Right hindlimb (tissue), 1 donor: Measurements from ENCODE around the gene BRINP1.
"Not testable (repeated sequence)": the region's sequence is repeated elsewhere in the genome, so short reads cannot be mapped to it uniquely, and the experiment has no call there.

Source experiments
- DNase-seq: peaks from one replicate; pipeline ENCODE4 v3.0.0-alpha.2; 2018

BRINP1 gene

DNA sequence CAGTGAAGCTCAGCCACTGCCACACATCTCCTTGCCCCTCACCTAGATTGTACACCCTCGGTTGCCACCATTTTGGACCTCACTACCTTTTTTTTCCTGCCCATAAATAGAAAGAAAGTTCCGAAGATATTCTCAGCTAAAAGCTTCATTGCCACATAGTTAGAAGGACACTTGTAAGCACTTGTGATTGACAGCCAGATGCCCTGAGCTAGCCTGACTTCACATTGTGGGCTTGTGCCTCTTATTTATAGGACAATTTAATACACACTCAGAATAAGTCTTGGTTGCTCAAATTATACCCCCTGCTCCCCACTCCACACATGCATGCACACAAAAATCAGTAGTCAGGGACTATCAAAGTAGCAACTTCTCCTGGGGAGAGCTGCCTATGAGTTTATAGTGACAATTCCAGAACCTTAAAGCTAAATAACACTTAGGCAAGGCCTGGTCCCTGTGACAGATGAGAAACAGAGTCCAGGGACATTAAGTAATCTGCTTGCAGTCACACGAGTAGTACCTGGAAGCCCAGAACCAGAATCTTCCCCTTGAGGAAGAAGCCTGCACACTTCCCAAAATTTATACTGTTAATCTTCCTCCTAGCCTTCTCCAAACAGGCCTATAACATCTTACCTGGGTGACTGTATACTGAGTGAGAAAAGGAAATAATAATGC lies 184.8 kb downstream of the BRINP1 start:
- no peak for DNase-seq

DNA sequence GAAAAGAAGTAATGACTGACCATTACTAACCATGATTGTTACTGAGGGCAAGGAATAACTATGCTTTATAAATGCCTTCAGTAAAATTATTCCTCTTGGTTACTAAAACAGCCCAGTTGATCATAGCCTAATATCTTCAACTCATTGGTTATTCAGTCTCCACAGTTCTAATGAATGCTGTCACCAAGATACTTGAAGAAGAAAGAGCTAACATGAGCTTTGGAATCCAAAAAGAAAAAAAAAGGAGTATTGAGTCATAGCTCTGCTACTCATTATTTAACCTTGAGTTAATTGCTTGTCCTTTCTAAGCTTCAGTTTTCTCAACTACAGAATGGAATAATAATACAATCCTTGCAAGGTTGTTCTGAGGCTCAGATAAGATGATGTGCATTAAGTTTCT lies 187.7 kb downstream of the BRINP1 start:
- DNase-seq: no peak

DNA sequence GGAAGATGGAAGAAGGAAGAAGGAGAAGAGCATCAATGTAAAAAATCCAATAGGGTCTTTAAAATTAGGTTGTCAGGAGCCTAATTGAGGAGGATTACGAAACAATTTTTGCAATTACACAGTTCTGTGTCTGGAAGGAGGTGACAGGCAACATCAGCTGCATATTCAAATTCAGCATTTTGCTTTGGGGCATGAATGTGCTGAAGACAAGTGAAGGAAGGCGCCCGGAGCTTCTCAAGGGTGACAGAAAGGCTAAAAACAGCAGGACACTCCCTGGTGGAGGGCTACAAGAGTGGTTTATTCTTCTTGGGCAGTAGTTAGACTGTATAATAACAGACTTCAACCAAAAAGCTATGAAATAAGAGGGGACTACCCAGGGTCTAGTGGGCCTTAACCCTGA lies 188.3 kb downstream of the BRINP1 start:
- DNase-seq: no peak

DNA sequence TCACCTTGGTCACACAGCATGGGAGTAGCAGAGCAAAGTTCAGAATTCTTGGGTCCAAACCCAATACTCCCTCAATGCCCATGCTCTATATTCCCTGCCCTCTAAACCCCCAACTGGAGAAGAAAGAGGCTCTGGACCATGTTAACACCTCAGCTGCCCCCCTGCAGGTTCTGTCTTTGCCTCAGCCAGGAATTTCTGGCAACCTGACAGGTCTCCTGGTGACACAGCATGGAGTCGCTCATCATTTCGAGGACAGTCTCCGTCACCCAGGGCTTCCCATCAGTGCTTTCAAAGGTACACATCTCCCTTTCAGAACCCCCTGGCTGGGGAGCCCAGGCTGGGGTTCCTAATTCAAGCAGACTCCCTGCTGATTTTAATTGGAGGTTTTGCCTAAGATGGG lies 189.5 kb downstream of the BRINP1 start:
- DNase-seq: no peak

DNA sequence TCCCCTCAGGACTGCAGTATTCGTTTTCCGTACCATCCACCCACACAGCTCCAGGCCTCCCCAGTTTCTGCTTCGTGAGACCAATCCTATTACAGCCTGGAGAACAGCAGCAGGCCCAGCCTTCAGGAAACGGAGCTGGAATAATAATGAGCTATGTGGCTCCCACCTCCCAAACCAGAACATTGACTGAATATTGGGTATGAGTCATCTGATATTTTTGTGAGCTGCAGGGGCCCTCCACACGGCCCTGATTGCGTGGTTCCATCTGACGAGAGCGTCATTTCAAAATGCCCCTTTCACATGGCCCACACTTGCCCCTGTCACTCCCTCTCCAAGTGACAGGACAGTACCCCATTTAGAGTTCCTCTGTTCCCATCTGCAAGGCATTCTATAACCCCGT lies 192.0 kb downstream of the BRINP1 start:
- no peak for DNase-seq

DNA sequence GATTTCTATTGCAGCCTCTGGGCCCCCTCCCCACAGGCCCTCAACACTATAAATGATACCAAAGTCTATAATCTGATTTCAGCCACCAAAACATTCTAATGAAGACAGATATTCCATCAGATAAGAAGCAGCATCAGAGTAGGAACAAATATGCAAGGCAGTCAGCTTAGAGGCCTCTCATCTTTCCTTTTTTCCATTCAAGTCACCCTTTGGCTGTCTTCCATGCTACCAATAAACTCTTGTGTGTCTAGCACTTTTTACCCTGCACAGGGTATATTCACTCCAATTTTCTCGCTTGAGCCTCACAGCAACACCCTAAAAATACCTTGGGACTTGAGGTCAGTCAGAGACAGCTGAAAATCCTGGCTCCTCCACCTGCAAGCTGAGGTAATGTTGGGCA lies 193.7 kb downstream of the BRINP1 start:
- DNase-seq: no peak

DNA sequence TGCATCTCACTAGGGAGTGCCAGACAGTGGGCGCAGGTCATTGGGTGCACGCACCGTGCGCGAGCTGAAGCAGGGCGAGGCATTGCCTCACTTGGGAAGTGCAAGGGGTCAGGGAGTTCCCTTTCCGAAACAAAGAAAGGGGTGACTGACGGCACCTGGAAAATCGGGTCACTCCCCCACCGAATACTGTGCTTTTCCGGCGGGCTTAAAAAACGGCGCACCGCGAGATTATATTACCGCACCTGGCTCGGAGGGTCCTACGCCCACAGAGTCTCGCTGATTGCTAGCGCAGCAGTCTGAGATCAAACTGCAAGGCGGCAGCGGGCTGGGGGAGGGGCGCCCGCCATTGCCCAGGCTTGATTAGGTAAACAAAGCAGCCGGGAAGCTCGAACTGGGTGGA lies 200.0 kb downstream of the BRINP1 start:
- not testable (repeated sequence) for DNase-seq

DNA sequence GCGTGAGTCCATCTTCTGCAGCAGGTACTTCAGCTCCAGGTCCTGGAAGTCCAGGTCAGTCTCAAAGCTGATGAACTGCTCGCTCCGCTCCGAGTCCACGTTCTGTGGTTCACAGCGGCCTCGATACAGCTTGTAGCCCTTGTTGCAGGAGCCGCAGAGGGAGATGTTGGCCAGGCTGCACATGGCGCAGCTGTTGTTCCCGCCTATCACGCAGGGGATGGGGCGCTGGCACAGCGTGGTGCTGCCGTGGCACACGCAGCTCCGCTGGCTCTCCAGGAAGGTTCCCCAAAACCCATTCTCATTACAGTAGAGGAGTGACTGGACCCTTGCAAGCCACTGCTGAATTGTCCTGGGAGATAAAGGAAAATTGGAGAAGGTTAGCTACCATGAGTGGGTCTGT lies 201.4 kb downstream of the BRINP1 start:
- DNase-seq: no peak

DNA sequence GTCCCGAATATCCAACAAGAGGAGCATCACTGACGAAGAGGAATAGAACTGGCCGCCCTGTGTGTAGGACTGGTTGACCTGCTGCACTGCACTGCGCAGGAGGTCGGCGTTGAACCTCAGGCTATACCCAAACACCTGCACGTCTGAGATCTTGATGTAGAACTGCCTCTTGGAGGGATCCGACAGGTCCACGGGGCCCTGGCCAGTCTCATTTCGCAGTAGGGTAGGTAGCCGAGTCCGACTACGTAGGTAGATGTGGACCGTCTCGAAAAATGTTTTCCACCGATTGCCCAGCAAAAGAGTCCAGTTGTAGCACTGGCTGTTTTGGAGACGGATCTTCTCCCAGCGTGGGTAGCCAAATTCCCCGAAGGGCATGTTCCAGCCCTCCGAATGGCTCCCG lies 202.0 kb downstream of the BRINP1 start:
- DNase-seq: no peak

DNA sequence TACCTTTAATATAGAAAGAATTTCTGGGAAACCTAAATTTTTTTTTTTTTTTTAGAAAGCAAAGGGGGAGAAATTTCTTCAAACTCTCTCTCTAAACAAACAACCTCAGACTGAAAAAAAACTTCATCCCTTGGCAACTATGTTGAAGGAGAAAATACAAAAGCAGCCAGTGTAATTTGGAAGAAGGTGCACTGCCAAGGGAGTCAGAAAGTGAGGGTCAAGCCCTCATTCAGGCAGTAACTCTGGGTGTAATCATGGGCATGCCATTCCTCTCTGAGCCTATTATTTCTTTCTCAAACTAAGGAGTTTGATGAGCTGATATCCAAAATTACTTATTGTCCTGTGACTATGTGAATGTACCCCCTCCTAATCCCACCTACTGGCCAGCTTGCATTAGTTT lies 203.1 kb downstream of the BRINP1 start:
- no peak for DNase-seq

DNA sequence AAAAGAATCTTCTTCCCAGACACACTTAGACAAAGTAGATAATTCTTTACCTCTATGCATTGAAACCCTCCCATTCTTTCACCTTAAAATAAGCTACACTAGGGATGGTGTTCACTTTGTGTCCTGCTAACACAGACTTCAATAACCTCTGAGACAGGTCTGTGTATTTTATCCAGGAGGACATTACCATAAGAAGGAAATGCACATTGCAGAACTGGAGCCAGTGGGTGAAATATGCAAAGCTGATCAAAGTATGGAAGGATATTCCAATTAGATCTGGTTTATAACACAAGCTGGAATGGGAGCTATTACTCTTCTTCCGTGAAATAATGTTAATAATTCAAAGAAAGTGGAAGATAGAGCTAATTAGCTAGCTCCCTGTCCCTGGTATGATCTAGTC lies 204.1 kb downstream of the BRINP1 start:
- no peak for DNase-seq

DNA sequence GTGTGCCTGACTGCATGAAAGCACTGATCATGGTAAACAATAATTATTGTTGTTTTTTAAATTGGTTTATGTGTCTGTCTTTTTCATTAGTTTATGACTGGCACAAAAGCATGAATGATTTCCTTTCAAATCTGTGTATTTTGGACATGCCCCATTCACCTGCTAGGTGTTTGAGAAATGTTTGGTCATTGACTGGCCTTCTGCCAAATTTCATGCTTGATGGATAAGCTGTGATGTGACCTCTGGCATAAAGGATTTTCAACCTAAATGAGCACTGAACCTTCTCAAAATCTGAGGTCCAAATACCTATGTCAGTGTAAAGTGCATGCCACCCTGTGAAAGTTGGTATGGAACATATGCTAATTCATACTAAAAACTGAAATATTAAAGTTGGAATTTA lies 204.5 kb downstream of the BRINP1 start:
- no peak for DNase-seq

DNA sequence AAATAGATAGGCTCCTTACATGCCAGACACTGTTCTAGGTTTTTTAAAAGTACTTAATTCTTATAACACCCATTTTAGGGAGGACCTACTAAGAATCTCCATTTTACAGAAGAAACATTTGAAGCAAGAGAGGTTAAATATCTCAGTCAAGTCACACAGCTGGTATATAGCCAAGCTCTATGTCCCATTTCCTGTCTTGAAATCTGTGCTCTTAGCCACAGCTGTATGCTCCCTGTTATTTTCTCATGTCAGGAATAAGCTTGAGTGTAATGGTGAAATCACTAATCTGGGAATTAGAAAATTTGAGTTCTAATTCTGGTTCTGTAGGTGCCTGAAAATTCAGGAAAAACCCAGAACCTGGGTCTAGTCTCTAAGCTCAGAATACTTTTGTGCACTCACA lies 208.7 kb downstream of the BRINP1 start:
- DNase-seq: no peak

DNA sequence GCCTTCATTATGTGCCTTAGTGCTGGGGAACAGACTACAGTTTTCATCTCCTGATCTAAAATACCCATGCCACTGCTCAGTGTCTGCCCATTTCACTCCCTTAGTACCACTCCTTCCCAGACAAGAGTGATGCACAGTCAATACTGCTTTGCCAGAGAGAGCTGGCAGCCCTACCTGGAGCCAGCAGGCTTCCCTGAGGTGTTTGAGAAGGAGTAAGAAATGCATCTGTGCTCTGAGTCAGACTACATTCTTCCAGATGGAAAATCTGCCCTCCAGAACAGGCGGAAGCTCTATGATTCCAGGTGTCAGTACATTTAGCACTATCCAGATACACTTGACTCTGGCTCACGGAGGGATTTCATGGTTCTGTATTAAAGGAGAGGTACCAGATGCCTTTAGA lies 209.8 kb downstream of the BRINP1 start:
- DNase-seq: no peak

DNA sequence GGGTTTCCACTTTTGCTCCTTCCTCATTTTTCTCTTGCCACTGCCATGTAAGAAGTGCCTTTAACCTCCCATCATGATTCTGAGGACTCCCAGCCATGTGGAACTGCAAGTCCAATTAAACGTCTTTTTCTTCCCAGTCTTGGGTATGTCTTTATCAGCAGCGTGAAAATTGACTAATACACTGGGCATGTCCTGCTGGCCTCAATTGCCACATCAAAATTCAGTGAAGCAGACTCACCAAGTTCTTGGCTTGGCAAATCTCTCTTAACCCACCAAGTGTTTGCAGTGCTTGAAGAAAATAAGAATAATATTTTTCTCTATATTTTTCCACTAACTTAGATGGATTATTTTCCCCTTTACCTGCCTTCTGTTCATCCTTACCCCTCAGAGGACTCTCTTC lies 212.0 kb downstream of the BRINP1 start:
- DNase-seq: no peak

DNA sequence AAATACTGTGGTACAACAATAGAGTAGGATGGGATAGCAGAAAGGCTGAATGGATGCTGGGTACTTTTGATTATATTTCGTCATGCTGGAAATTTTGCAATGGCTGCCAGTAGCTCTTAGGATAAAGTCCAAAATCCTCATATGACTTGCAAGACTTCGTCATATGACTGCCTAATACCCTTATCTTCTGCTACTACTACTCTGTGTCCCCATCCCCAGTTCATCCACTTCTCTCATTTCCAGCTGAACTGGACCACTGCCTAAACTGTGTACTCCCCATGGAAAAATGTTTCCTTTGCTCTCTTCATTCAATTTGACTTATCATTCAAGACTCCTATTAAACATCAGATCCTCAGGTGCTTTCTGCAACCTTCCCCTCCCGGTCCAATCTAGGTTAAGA lies 212.9 kb downstream of the BRINP1 start:
- DNase-seq: no peak

DNA sequence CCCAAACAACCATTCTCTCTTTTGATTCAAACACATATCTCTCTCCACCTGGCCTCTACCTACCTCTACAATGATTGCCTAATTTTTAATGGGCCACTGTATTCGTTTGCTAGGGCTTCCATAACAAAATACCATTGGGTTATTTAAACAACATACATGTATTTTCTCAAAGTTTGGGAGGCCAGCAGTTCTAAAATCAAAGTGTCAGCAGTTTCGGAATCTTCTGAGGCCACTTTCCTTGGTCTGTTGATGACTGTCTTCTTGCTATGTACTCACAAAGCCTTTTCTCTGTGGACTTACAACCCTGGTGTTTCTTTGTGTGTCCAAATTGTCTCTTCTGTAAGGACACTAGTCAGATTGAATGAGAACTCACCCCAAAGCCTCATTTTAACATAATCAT lies 214.7 kb downstream of the BRINP1 start:
- no peak for DNase-seq

DNA sequence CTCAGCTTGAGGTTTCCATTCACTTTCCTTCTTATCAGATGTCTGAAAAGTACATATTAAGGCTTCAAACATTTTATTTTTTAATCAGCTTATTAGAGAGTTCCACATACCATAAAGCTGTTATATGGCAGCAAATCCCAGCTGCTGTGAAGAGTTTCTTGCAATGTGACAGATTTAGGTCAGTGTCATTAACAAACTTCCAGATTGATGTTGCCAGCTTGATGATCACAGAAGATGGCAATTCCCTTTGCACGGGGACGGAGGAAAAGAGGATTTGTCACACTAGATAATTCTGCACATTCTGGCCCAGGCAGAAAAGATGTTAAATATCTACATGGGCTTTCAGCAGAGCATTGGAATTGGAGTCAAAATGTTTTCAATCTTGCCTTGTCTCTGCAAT lies 215.8 kb downstream of the BRINP1 start:
- no peak for DNase-seq

DNA sequence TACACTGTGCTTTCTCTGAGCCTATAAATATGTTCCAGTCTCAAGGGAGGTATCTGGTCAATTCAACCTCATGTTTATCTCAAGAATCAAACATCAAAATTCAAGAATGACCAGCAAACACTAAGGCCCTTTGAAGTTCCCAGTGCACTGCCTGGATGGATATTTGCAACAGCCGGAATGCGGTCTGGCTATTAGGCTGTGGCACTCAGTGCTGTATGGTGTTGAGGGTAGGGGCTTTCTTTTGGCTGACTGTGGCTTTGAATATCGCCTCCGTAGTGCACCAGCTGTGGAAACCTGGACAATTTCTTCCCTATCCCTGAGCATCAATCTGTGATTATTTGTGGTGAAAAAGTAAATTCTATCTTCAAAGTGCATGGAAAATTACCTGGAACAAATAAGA lies 220.4 kb downstream of the BRINP1 start:
- DNase-seq: no peak

DNA sequence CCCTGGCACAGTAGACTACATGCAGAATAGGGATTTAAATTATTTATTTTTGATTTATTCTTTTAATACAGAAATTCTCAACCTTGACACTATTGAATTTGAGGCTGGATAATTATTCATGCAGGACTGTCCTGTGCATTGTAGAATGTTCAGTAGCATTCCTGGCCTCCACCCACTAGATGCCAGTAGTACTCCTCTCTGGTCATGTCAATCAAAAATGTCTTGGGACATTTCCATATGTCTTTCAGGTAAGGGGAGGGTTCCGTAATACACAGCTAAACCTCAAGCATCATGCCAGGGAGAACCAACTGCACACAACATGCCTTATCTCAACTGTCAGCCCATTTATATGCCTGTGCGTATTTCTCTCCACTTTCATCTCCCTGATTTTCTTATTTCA lies 231.8 kb downstream of the BRINP1 start:
- DNase-seq: no peak

DNA sequence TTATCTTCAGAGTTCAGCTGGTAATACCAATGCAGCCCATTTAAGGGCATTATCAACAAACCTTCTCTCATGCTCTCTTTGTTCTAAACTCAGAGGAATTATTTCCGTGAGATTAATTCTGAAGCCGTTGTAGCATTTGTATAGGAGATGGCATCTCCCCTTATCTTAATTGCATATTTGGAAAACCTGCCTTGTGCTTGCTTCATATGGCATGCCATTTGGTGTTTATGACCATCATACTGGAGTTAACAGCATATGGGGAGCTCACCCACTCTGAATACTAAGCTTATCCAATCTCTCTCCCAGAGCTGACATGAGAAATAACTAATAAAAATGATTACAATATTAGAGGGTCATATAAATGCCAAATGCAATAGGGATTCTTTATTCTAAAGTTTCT lies 243.2 kb downstream of the BRINP1 start:
- no peak for DNase-seq

DNA sequence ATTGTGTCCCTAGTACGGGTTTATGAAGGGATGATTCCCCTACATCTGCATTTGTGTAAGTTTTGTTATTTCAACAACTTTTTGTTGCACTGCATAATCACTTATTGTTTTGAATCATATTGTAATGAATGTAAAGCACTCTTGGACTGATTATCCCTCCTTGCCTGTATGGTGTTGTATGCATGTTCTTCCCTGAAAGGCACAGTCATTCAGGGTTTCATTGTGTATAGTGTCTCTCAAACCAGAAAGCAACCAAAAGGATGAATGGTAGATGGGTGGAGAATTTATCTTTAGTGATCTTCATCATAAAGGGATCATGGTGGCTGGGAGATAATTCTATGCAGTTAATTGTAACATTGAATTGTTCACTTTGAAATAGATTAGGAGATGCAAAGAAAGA lies 247.3 kb downstream of the BRINP1 start:
- DNase-seq: no peak

DNA sequence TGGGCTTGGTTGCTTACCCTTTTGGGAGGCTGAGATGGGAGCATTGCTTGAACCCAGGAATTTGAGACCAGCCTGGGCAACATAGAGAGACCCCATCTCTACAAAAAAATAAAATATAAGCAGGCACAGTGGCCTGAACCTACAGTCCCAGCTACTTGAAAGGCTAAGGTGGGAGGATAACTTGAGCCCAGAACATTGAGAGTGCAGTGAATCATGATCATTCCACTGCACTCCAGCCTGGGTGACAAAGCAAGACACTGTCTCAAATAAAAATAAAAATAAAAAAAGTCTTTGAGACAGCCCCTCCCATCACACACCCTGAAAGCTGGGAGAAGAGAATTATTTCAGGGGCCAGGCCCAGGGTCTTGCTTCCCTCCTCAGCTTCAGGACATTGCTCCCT lies 251.8 kb downstream of the BRINP1 start:
- DNase-seq: no peak
